Measurements from ENCODE around the gene CD300E. TPM values are rescaled to one million over a fixed set of nuclear protein-coding genes. Genes with fewer than 3 reads are reported as not detected.

CD300E gene
- total RNA-seq, 4 donors from 2014 or later, result 0.37 to 0.45 TPM; not detected in 2

- DNase-seq (ENCODE audit: low spot score in 2 of 2), result no peak
- WGBS, 2 donors, result 60 to 61% methylated on average over 5 of the region's 5 CpGs
- no peak overlapping the region for H3K4me3 ChIP-seq (ENCODE audit: low read depth, poor library complexity, severe bottlenecking)
- TF ChIP-seq CTCF (IDR thresholded peaks at IDR 0.05), result no peak
- no peak for TF ChIP-seq POLR2A (IDR thresholded peaks at IDR 0.05)
- intact Hi-C loops (cut with DNase I; ENCODE audit: low total_unique reads), result no loop called here
Measured at GRCh38 chr17:74585711-74586110, 37.8 kb downstream of the CD300E start.

GRCh38 chr17:74584292-74585060, 39.1 kb downstream of the CD300E start:
- WGBS, 2 donors, result 80 to 83% methylated on average over 14 of the region's 14 CpGs
- intact Hi-C loops (cut with DNase I; ENCODE audit: low total_unique reads), result no loop called here
- no peak overlapping the region for H3K4me3 ChIP-seq (ENCODE audit: low read depth, poor library complexity, severe bottlenecking)
- TF ChIP-seq CTCF (IDR thresholded peaks at IDR 0.05), result no peak
- TF ChIP-seq POLR2A (IDR thresholded peaks at IDR 0.05), result no peak
- no peak for DNase-seq (ENCODE audit: low spot score in 2 of 2)

DNA sequence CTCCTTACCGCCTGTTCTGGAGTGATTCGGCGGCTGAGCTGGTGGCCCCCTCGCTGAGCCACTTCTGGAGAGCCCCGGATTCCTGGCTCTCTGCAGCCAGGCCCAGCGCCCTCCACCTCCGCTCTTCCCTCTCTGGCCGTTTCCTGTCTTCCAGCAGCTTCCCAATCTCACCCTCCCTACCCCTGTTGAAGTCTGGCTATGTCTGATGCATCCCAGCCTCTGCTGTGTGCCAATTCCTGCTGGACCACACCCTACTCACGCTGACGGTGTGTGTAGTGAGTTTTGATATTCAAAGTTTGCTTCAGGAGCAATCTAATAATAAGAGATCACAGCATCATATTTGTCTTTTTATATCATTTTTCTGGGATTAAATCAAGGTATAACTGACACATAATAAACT, 40.9 kb downstream of the CD300E start:
- no peak for DNase-seq (ENCODE audit: low spot score in 2 of 2)
- 57 to 63% methylated on average over 10 of the region's 10 CpGs for WGBS, 2 donors
- intact Hi-C loops (cut with DNase I; ENCODE audit: low total_unique reads), result no loop called here
- TF ChIP-seq CTCF (IDR thresholded peaks at IDR 0.05) (no peak), POLR2A (IDR thresholded peaks at IDR 0.05) (no peak)
- H3K4me3 ChIP-seq (ENCODE audit: low read depth, poor library complexity, severe bottlenecking), result no peak overlapping the region

DNA sequence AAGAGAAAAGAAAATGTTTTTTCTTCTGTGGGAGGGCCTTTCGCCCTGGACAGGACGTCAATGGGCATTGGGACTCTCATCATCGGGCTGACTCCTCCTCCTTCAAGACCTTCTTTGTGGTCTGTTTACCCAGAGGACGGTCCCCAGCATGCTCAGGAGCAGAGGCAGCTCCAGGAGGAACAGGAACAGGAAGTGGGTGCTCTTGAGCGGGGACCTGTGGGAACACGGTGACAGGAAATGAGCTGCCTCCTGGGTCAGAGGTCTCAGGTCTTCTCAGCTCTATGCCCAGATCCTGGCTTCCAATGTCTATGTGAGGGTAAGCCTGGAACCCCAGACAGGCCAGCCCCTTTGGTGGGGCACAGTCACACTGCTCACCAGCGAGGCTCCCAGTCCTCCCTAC, 43.6 kb downstream of the CD300E start:
- no peak for DNase-seq (ENCODE audit: low spot score in 2 of 2)
- whole genome bisulfite sequencing, 2 donors, result 67 to 68% methylated on average over 7 of the region's 7 CpGs
- H3K4me3 ChIP-seq (ENCODE audit: low read depth, poor library complexity, severe bottlenecking), result no peak overlapping the region
- no peak for TF ChIP-seq CTCF (IDR thresholded peaks at IDR 0.05)
- TF ChIP-seq POLR2A (IDR thresholded peaks at IDR 0.05), result no peak
- intact Hi-C loops (cut with DNase I; ENCODE audit: low total_unique reads), result no loop called here

GRCh38 chr17:74578979-74579378, 44.6 kb downstream of the CD300E start:
- TF ChIP-seq CTCF (IDR thresholded peaks at IDR 0.05) (no peak), POLR2A (IDR thresholded peaks at IDR 0.05) (no peak)
- intact Hi-C loops (cut with DNase I; ENCODE audit: low total_unique reads), result no loop called here
- no peak overlapping the region for H3K4me3 ChIP-seq (ENCODE audit: low read depth, poor library complexity, severe bottlenecking)
- no peak for DNase-seq (ENCODE audit: low spot score in 2 of 2)
- WGBS, 2 donors, result 82 to 84% methylated on average over 9 of the region's 9 CpGs

Data from lower leg skin (tissue), 4 donors.